RPMI8226 (cell line): ENCODE results near the gene DUSP1.
"Not testable (repeated sequence)": the region's sequence is repeated elsewhere in the genome, so short reads cannot be mapped to it uniquely, and the experiment has no call there.

Experiments used
- DNase-seq: peaks from one replicate; pipeline ENCODE4 v3.0.0-alpha.2; 2015

The DUSP1 gene

GRCh38 chr5:172797771-172798191 is 26.8 kb upstream of the DUSP1 start:
- peak; percentile 17 for DNase-seq

- no peak for DNase-seq
These were observed 25.3 kb upstream of the DUSP1 start for GRCh38 chr5:172796306-172796705.

DNA sequence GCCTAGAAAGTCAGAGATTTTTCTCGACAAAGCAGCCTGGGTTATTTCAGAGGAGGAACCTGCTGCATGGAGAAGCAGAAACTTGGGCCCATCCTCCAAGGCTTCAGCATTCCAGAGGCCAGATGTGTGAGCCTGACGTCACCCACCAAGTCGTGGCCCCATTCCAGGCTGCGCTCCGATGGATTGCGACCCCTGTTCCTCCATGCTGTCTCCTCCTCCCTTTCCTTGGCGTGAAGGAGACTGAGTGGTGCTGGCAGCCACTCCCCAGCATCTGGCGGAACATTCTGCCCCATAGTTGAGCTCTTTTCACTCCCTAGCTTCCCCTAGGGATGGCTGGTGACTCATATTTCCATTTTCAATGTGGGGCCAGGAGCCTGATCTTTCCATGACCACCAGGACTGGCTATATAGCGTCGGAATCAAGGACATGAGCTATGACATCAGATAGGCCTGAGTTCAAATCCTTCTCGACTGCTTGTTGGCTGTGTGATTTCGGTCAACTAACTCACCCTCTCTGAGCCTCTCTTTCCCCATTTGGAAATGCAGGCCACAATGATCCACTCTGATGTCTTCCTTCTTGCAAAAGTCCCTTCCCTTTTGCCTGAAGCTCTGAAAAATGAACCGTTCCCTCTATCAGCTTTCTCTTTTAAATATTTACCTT is 24.5 kb upstream of the DUSP1 start:
- DNase-seq: no peak

DNA sequence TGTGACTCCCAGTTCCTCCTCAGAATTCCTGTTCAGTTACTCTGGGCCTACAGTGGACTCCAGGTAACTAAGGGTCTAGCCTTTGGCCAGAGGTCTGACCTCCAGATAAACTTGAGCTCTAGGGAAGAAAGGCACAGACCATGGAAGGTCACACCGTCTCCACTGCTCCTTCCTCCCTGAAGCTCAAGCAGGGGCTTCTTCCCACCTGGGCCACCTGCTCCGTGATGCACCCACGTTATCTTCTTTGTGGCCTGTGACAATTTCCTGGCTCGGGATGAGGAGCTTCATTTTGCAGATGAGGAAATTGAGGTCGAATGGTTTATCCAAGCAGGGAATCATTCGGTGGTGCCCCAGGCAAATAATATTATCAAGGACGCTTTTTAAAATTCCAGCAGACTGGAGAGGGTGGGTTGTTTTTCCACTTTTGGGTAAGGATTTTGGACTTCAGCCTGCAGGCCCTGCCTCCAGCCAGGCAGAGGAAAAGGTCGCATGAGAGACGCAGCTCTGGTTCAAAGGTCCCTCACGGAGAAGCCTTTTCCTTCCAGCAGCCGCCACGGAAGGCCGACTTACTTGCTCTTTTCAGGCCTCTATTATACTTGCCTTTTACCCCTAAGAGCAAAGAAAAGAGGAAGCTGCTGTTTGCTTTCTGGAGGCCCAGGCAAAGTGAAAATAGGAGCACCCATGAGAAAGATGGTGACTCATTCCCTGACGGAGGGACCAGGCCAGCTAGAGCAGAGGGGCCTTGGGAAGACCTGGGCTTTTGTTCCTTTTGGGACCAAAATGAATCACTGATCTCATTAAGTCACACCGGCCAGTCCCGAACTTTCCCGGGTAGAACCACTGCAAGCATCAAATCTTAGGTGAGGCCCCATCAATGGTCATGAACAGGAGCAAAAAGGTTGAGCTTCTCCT is 22.8 kb upstream of the DUSP1 start:
- DNase-seq: peak; percentile 21

- no peak for DNase-seq
These were observed 21.9 kb upstream of the DUSP1 start for GRCh38 chr5:172792701-172793570.

GRCh38 chr5:172791726-172792445 is 20.9 kb upstream of the DUSP1 start:
- no peak for DNase-seq

GRCh38 chr5:172791286-172791685 is 20.3 kb upstream of the DUSP1 start:
- no peak for DNase-seq

DNA sequence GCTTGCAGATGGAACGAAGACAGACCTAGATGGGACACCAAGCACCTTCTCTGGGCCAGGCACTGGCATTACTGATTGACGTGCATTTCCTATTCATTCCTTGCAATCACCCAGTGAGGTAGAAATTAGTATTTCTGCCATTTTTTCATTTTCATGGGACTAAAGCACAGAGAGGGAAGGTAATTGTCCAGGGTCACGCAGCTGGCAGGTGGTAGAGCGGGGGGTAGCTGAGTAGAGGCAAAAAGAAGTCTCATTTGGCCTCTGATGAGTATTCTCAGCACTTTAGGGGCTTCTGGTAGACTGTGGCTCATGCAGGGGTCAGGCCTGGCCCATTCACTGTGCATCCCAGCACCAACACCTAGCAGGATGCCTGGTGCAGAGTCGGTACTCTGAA is 19.5 kb upstream of the DUSP1 start:
- DNase-seq: no peak

DNA sequence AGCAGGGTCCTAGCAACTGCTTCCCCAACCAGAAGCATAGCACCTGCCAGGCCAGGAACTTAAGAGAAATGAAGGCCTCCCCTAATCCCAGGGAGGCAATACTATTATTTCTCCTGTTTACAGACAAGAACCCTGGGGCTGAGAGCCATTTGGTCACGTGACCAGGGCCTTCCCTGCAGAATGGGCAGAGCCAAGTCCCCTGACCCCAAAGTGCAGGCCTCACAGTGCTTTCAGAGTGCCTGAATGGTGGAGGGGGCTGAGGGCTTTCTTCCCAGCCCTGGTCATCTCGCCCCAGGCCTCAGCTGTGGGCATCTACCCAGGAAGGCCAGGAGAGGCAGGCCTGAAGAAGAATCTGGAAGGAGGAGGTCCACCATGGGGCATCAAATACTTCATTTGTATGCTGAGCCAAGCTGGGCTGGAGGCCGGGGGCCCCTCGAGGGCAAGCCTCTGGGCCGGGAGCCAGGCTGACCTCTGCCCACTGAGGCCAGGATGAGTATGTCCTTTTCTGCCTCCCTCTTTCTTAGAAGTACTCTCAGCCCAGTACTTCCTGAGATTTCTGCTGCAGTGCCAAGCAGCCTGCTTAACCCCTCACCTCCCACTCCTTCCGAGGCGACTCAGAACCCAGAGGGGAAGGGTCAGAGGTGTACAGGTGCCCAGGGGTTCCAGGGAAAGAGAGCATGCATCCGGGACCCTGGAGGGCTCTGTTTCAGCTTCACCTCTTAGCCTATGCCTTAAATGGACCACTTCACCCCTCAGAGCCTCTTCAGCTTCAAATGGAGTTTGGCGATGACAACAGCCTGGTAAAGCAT is 18.9 kb upstream of the DUSP1 start:
- DNase-seq: no peak

DNA sequence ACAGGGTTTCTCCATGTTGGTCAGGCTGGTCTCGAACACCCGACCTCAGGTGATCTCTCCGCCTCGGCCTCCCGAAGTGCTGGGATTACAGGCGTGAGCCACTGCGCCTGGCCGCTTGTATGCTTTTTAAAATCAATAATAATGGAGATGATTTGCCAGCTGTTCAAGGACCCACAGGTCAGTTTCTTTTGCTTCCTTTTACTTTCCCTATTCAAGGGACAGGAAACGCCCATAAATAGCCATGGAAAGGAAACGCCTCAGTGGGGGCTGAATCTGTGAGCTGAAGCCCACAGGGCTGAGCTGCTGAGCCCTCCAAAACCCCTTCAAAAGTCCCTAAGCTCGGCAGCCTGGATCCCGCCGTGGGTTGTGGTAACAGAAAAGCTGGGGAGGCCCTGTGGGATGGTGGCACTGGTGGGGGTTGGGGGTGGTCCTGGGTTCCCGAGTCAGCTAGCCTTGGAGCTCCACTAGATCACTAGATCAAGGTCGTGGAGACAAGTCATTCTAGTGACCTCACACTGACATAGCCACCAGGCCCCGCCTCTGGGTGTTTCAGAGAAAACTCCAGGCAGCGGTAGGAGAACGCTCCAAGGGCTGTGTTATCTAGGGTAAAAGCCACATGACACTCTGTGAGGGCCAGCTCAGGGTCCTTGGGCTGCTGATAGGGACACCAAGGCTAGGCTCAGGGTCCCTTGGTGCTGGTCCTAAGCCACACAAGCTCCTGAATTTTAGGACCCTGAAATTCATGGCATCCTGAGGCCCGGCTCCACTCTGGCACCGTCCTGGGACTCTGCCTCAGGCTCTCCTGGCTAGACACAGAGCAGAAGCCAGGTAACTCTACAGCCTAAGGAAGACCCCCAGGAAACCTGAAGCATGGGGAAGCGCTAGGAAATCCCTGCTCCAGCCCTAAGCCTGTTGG is 18.0 kb upstream of the DUSP1 start:
- no peak for DNase-seq

GRCh38 chr5:172787538-172787937 is 16.5 kb upstream of the DUSP1 start:
- DNase-seq: not testable (repeated sequence)

- DNase-seq: no peak
These were observed 15.9 kb upstream of the DUSP1 start for GRCh38 chr5:172786736-172787462.

- DNase-seq: no peak
These were observed 14.6 kb upstream of the DUSP1 start for GRCh38 chr5:172785429-172786088.

DNA sequence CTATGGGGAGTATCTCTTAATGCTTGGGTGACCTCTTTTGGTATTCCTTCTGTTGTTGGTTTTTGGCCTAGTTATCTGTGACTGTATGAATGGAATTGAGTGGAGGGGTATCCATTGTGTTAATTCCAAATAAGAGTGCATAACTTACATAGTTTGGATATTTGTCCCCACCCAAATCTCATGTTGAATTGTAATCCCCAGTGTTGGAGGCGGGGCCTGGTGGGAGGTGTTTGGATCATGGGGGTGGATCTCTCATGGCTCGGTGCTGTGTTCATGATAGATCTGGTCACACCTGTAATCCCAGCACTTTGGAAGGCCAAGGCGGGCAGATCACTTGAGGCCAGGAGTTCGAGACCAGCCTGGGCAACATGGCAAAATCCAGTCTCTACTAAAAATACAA is 13.2 kb upstream of the DUSP1 start:
- DNase-seq: not testable (repeated sequence)

GRCh38 chr5:172783319-172783718 is 12.3 kb upstream of the DUSP1 start:
- not testable (repeated sequence) for DNase-seq

- DNase-seq: no peak
These were observed 11.4 kb upstream of the DUSP1 start for GRCh38 chr5:172782169-172783039.

GRCh38 chr5:172779691-172780341 is 8.8 kb upstream of the DUSP1 start:
- DNase-seq: no peak
